ENCODE data around the gene ERFL.

Gene ERFL

DNA sequence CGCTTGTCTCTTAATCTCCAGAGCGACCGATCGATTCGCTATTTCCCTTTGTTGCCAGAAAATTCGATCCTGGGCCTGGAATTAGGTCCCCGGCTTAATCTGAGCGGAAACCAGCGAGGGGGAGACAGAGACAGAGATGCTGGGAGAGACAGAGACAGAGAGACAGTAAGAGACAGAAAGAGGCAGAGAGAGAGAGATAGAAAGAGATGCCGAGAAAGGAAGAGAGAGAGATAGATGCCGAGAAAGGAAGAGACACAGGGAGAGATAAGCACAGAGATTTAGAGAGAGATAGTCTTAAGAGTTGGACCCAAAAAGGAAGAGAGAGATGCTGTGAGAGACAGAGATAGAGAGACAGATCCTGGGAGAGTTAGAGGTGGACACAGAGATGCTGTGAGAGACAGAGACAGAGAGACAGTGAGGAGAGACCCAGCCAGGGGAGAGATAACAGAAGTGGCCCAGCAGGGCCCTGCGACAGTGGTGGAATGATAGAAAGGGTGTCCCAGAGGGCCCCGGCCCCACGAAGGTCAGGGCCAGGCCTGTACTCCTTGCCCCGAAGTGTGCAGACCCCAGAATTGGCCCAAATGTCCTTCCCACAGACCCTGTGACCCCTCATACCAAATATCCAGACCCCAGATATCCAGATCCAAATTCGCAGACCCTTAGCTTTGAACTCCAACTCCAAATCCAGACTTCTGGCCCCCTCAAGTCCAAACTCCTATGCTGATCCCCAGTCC, 1.3 kb downstream of the ERFL start:
- no peak overlapping the region for H3K4me3 ChIP-seq (replicated peaks; ENCODE audit: low read depth, low read length)
- TF ChIP-seq, protein P1, sequence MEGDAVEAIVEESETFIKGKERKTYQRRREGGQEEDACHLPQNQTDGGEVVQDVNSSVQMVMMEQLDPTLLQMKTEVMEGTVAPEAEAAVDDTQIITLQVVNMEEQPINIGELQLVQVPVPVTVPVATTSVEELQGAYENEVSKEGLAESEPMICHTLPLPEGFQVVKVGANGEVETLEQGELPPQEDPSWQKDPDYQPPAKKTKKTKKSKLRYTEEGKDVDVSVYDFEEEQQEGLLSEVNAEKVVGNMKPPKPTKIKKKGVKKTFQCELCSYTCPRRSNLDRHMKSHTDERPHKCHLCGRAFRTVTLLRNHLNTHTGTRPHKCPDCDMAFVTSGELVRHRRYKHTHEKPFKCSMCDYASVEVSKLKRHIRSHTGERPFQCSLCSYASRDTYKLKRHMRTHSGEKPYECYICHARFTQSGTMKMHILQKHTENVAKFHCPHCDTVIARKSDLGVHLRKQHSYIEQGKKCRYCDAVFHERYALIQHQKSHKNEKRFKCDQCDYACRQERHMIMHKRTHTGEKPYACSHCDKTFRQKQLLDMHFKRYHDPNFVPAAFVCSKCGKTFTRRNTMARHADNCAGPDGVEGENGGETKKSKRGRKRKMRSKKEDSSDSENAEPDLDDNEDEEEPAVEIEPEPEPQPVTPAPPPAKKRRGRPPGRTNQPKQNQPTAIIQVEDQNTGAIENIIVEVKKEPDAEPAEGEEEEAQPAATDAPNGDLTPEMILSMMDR (IDR thresholded peaks at IDR 0.05; ENCODE audit: low read depth, low read length, missing control alignments), result no peak
- no peak for DNase-seq (ENCODE audit: extremely low read depth, low read depth)

DNA sequence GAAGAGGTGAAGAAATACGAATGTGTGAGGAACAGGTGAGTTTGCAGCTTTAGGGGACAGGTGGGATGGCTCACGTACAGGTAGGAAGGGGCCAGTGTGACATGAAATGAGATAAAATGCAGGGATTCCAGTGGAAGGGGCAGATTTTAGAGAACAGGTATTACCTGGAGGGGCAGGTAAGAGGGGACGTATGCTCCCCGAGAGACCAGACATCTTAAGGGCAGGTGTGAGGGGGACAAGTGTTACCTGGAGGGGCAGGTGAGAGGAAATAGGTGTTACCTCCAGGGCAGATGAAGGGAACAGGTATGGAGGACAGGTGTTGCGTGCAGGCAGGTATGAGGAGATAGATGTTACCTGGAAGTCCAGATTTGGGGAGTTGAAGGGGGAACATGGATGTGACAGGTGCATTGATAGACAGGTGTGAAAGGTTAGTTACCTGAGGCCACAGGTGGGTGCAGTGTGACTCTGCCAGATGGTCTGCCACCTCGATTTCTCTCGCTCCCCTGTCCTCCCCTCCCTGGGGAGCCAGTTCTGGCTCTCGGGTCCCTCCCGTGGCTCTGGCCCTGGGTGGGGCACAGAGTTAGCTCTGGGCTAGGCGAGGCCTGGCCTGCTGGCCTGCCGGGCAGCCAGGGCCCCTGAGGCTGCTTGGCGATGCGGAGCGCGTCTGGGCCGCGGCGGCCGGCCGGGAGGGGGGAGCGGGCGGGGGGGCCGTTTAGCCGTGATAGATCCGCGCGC, 2.1 kb downstream of the ERFL start:
- no peak for DNase-seq (ENCODE audit: extremely low read depth, low read depth)
- H3K4me3 ChIP-seq (replicated peaks; ENCODE audit: low read depth, low read length), result no peak overlapping the region
- TF ChIP-seq, protein P1 (IDR thresholded peaks at IDR 0.05; ENCODE audit: low read depth, low read length, missing control alignments), result no peak

DNA sequence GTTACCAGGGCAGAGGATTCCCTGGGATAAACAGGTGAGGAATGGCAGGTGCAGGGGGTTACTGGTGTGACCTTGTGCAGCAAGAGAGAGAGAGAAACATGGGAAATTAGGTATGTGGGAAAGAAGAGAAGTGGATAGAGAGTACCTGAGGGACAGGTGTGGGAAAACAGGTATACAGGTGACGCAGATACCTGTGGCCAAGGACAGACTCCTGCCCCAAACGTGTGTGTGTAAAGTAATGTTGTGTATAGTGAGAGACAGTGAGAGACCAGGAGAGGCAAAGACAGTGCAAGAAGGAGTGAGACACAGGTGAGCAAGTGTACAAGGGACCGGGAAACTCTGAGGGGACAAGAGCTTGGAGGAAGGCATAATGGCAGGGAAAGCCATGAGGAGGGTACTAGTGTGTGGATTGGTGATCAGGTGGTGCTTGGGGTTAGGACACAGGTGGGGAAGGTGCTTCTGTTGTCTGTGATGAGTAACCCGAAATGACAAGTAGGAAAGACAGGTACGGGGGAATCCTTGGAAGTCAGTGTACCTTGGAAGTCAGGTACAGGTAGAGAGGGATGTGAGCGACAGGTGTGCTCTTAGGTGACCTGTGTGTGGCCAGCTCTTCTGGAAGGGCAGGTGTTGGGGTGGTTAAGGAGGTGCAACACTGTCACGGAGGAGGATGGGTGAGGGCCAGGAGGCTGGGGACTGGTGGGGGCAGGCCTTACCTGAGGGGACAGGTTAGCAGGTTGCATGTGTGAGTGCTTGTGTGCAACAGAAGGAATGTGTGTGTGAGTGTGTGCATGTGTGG, 2.8 kb downstream of the ERFL start:
- TF ChIP-seq, protein P1 (IDR thresholded peaks at IDR 0.05; ENCODE audit: low read depth, low read length, missing control alignments), result no peak
- no peak for DNase-seq (ENCODE audit: extremely low read depth, low read depth)
- H3K4me3 ChIP-seq (replicated peaks; ENCODE audit: low read depth, low read length), result no peak overlapping the region

DNA sequence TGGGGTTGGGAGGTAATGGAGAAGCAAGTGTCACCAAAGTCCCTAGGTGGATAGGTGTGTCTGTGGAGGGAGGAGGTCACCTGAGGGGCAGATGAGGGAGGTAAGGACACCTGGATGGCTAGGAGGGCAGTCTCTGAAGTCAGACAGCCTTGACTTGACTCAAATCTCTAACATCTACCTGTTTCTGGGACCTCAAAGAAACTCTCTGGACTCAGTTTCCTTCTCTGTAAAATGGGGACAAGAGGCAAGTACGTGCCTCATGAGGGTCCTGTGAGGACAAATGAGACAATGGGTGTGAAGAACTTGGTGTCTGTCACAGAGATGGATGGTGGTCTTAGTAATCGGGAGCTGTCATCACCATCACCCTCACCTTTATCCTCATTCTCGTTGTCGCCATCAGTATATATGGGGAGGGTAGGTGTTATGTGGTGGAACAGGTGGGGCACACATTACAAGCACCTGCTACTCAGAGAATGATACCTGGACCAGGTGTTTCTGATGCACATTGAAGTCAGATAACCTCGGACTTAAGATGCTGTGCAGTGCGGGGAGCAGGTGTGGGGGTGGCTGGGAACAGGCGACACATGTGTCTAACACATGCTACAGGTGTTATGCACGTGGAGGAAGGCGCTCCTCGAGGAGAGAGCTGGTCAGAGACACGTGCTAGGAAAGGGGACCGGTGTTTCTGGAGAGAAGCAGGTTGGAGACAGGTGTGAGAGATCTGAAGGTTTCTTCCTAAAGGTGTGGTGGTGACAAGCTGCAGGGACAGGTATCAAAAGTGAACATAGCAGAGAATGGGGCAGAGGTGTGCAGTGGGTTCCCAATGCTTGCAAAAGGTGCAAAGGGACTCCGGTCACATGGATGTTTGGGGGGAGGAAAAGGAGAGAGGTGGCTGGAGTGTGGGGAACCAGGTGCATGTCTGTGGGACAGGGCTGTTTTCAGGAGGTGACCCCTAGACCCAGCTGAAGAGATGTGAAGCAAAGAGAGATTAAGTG, 3.8 kb downstream of the ERFL start:
- TF ChIP-seq, protein P1 (IDR thresholded peaks at IDR 0.05; ENCODE audit: low read depth, low read length, missing control alignments), result no peak
- H3K4me3 ChIP-seq (replicated peaks; ENCODE audit: low read depth, low read length), result no peak overlapping the region
- no peak for DNase-seq (ENCODE audit: extremely low read depth, low read depth)

DNA sequence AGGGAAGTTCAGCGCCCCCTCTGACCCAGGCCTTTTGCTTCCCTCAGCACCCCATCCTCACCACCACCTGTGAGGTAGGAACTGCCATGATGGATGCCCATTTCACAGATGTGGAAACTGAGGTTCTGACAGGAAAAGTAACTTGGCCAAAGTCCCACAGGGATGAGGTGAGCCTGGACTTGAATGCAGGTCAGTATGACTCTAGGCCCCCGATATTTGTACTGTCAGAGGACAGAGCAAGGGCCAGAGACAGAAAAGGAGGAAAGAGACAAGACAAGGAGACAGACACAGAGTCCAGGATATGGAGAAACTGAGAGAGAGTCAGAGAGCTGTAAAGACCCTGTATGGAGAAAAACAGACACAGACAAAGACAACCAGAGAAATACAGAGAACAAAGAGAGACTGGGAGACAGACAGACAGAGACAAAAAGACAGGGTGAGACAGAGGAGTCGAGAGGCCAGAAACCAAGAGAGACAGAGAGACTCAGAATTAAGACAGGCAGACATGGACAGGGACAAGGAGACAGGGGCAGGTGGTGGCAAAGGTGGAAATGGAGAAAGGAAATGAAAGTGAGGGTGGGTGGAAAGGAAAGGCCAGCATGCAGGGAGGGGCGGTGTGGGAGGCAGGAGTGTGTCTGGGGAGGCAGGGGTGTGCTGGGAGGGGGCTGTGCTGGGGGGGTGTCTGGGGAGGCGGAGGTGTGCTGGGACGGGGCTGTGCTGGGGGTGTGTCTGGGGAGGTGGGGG, 5.0 kb downstream of the ERFL start:
- TF ChIP-seq, protein P1 (IDR thresholded peaks at IDR 0.05; ENCODE audit: low read depth, low read length, missing control alignments), result no peak
- no peak overlapping the region for H3K4me3 ChIP-seq (replicated peaks; ENCODE audit: low read depth, low read length)
- DNase-seq (ENCODE audit: extremely low read depth, low read depth), result no peak
